ENCODE results near the gene DCTPP1. TPM values are rescaled to one million over a fixed set of nuclear protein-coding genes. Genes with fewer than 3 reads are reported as not detected.

DCTPP1 gene
- total and polyA plus RNA-seq, 2 of the 13 experiments (the other 11 are each of a cell fraction or from before 2014, with no cell fraction given) = 54.8 to 74.4 TPM

GRCh38 chr16:30409125-30410060, 20.4 kb downstream of the DCTPP1 start (continued):
- TF ChIP-seq SOX13 (IDR thresholded peaks at IDR 0.05) (no peak), SOX13 (CRISPR knock-in tag; conservative IDR thresholded peaks at IDR 0.05 in 1 of 2, IDR thresholded peaks at IDR 0.05 in 1 of 2) (peak in 1 of 2 experiments; percentile 41; a peak in 1 of 4 replicates), ZNF24 (IDR thresholded peaks at IDR 0.05) (no peak), ZNF292 (CRISPR knock-in tag; IDR thresholded peaks at IDR 0.05; ENCODE audit: borderline replicate concordance, low read depth) (0 out of 2 replicates have a peak, but pooled peaks have one; percentile 41), ZSCAN21 (CRISPR knock-in tag; IDR thresholded peaks at IDR 0.05; ENCODE audit: borderline replicate concordance) (0 out of 2 replicates have a peak, but pooled peaks have one; percentile 33), ZNF768 (CRISPR knock-in tag; IDR thresholded peaks at IDR 0.05) (peak; percentile 46; the same call in 1 of the 2 replicates), DZIP1 (CRISPR knock-in tag; IDR thresholded peaks at IDR 0.05) (no peak), ZNF749 (CRISPR knock-in tag; IDR thresholded peaks at IDR 0.05; ENCODE audit: borderline replicate concordance) (no peak), RXRB (CRISPR knock-in tag; IDR thresholded peaks at IDR 0.05; ENCODE audit: borderline replicate concordance) (peak; percentile 74), NFKB2 (CRISPR knock-in tag; IDR thresholded peaks at IDR 0.05; ENCODE audit: borderline replicate concordance) (peak; percentile 78; the same call in 1 of the 2 replicates), HNF4A (CRISPR knock-in tag; IDR thresholded peaks at IDR 0.05) (0 out of 2 replicates have a peak, but pooled peaks have one; percentile 3), HBP1 (CRISPR knock-in tag; IDR thresholded peaks at IDR 0.05; ENCODE audit: low read depth) (no peak), POGZ (CRISPR knock-in tag; IDR thresholded peaks at IDR 0.05) (no peak), NCOA5 (CRISPR knock-in tag; IDR thresholded peaks at IDR 0.05) (no peak), FOXC1 (CRISPR knock-in tag; IDR thresholded peaks at IDR 0.05; ENCODE audit: borderline replicate concordance) (peak; percentile 50), ZNF432 (CRISPR knock-in tag; IDR thresholded peaks at IDR 0.05; ENCODE audit: borderline replicate concordance) (no peak), AGO2 (optimal IDR thresholded peaks at IDR 0.05; ENCODE audit: low read depth, low read length) (peak; percentile 41), ZNF878 (CRISPR knock-in tag; IDR thresholded peaks at IDR 0.05) (no peak), RFXAP (CRISPR knock-in tag; IDR thresholded peaks at IDR 0.05; ENCODE audit: borderline replicate concordance) (no peak)
- TF ChIP-seq, protein P1, sequence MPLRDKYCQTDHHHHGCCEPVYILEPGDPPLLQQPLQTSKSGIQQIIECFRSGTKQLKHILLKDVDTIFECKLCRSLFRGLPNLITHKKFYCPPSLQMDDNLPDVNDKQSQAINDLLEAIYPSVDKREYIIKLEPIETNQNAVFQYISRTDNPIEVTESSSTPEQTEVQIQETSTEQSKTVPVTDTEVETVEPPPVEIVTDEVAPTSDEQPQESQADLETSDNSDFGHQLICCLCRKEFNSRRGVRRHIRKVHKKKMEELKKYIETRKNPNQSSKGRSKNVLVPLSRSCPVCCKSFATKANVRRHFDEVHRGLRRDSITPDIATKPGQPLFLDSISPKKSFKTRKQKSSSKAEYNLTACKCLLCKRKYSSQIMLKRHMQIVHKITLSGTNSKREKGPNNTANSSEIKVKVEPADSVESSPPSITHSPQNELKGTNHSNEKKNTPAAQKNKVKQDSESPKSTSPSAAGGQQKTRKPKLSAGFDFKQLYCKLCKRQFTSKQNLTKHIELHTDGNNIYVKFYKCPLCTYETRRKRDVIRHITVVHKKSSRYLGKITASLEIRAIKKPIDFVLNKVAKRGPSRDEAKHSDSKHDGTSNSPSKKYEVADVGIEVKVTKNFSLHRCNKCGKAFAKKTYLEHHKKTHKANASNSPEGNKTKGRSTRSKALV (CRISPR knock-in tag; IDR thresholded peaks at IDR 0.05) = peak; percentile 55; the same call in 1 of the 2 replicates
- TF ChIP-seq, protein P2, sequence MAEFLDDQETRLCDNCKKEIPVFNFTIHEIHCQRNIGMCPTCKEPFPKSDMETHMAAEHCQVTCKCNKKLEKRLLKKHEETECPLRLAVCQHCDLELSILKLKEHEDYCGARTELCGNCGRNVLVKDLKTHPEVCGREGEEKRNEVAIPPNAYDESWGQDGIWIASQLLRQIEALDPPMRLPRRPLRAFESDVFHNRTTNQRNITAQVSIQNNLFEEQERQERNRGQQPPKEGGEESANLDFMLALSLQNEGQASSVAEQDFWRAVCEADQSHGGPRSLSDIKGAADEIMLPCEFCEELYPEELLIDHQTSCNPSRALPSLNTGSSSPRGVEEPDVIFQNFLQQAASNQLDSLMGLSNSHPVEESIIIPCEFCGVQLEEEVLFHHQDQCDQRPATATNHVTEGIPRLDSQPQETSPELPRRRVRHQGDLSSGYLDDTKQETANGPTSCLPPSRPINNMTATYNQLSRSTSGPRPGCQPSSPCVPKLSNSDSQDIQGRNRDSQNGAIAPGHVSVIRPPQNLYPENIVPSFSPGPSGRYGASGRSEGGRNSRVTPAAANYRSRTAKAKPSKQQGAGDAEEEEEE (CRISPR knock-in tag; IDR thresholded peaks at IDR 0.05; ENCODE audit: borderline replicate concordance) = no peak

Measured in HepG2 (cell line).